HuH-7 (cell line): ENCODE results near the gene PPP1R1C.

Experiments
- DNase-seq: peaks from one replicate; pipeline ENCODE4 v3.0.0; 2011; ENCODE audit warnings: low spot score

PPP1R1C gene

GRCh38 chr2:182113334-182113733 is 127.7 kb downstream of the PPP1R1C start:
- no peak for DNase-seq

- no peak for DNase-seq
Observed at GRCh38 chr2:182115258-182115657, 129.6 kb downstream of the PPP1R1C start.

GRCh38 chr2:182116774-182117173 is 131.1 kb downstream of the PPP1R1C start:
- DNase-seq: no peak

GRCh38 chr2:182117196-182117595 is 131.5 kb downstream of the PPP1R1C start:
- DNase-seq: no peak

GRCh38 chr2:182128821-182129707 is 143.4 kb downstream of the PPP1R1C start:
- no peak for DNase-seq

- no peak for DNase-seq
Observed at GRCh38 chr2:182132605-182133004, 147.0 kb downstream of the PPP1R1C start.

GRCh38 chr2:182133195-182133891 is 147.7 kb downstream of the PPP1R1C start:
- DNase-seq: no peak

GRCh38 chr2:182134201-182134600 is 148.5 kb downstream of the PPP1R1C start:
- DNase-seq: no peak

GRCh38 chr2:182142062-182142461 is 156.4 kb downstream of the PPP1R1C start:
- DNase-seq: no peak

- no peak for DNase-seq
Observed at GRCh38 chr2:182144041-182144775, 158.6 kb downstream of the PPP1R1C start.

- no peak for DNase-seq
Observed at GRCh38 chr2:182144776-182145165, 159.1 kb downstream of the PPP1R1C start.

GRCh38 chr2:182148344-182148743 is 162.7 kb downstream of the PPP1R1C start:
- DNase-seq: no peak

- DNase-seq: no peak
Observed at GRCh38 chr2:182163878-182164277, 178.2 kb downstream of the PPP1R1C start.

GRCh38 chr2:182164686-182165085 is 179.0 kb downstream of the PPP1R1C start:
- no peak for DNase-seq

- DNase-seq: no peak
Observed at GRCh38 chr2:182165202-182165601, 179.5 kb downstream of the PPP1R1C start.

GRCh38 chr2:182166406-182166805 is 180.8 kb downstream of the PPP1R1C start:
- DNase-seq: no peak

- DNase-seq: no peak
Observed at GRCh38 chr2:182166841-182167240, 181.2 kb downstream of the PPP1R1C start.
